Umbilical cord (tissue), 1 donor: Measurements from ENCODE around the gene TECPR2. TPM values are rescaled to one million over a fixed set of nuclear protein-coding genes. Genes with fewer than 3 reads are reported as not detected.

Source experiments
- total RNA-seq: library from RNA; depleted of rRNA; stranded (reverse); fragments of >200 nt; gene quantifications from one replicate; pipeline ENCODE4 v1.2.3, GENCODE V29; 2014; ENCODE audit warnings: low replicate concordance; ENCODE audit not compliant: insufficient read depth

Gene TECPR2
- total RNA-seq, 1 donor from 2014 or later: 7.2 TPM

Other genes starting within 250 kb of the TECPR2 start
- 33.9 TPM for gene WDR20, start 223.0 kb upstream of the TECPR2 start, total RNA-seq
- 13.0 TPM for gene MOK, start 57.8 kb upstream of the TECPR2 start, total RNA-seq
- 13.0 TPM for gene ZNF839, start 43.2 kb upstream of the TECPR2 start, total RNA-seq
- 19.0 TPM for gene CINP, start 51 bp upstream of the TECPR2 start, total RNA-seq
- gene ANKRD9, start 146.8 kb downstream of the TECPR2 start, total RNA-seq: 11.1 TPM
- gene RCOR1, start 229.7 kb downstream of the TECPR2 start, total RNA-seq: 10.4 TPM